ENCODE results near the gene RPP14.
A peak's percentile ranks its signal among the peaks of the same experiment; 100 is the strongest.
"Not testable (repeated sequence)": the region's sequence is repeated elsewhere in the genome, so short reads cannot be mapped to it uniquely, and the experiment has no call there.

Gene RPP14

DNA sequence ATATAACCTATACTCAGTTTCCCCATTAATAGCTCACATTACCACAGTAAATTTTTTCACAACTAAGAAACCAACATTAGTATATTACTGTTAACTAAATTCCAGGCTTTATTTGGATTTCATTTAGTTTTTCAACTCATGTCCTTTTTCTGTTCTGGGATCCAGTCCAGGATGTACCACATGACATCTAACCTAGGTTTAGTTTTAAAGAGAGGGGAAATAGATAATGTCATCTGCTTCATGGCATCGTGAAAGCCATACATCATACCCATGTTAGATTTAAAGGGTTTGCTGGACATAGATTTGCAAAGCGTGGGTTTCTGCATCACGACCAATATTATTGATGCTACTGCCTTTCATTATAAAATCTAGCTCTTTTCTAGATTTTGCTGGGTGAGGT, 33.2 kb upstream of the RPP14 start:
- H3K9me3 ChIP-seq (ENCODE audit: severe bottlenecking) = peaks cover 2% of the 10 kb centered on the region
- no peaks in the 10 kb centered on the region for H3K36me3 ChIP-seq
- H3K27ac ChIP-seq = no peak overlapping the region
- TF ChIP-seq, protein P1, sequence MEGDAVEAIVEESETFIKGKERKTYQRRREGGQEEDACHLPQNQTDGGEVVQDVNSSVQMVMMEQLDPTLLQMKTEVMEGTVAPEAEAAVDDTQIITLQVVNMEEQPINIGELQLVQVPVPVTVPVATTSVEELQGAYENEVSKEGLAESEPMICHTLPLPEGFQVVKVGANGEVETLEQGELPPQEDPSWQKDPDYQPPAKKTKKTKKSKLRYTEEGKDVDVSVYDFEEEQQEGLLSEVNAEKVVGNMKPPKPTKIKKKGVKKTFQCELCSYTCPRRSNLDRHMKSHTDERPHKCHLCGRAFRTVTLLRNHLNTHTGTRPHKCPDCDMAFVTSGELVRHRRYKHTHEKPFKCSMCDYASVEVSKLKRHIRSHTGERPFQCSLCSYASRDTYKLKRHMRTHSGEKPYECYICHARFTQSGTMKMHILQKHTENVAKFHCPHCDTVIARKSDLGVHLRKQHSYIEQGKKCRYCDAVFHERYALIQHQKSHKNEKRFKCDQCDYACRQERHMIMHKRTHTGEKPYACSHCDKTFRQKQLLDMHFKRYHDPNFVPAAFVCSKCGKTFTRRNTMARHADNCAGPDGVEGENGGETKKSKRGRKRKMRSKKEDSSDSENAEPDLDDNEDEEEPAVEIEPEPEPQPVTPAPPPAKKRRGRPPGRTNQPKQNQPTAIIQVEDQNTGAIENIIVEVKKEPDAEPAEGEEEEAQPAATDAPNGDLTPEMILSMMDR (IDR thresholded peaks at IDR 0.05; ENCODE audit: low read depth, low read length) = no peak
- H3K27me3 ChIP-seq (ENCODE audit: insufficient read depth, low read depth, severe bottlenecking) = no peaks in the 10 kb centered on the region
- no peak for DNase-seq
- no peak overlapping the region for H3K4me3 ChIP-seq (ENCODE audit: low read depth, low read length)

DNA sequence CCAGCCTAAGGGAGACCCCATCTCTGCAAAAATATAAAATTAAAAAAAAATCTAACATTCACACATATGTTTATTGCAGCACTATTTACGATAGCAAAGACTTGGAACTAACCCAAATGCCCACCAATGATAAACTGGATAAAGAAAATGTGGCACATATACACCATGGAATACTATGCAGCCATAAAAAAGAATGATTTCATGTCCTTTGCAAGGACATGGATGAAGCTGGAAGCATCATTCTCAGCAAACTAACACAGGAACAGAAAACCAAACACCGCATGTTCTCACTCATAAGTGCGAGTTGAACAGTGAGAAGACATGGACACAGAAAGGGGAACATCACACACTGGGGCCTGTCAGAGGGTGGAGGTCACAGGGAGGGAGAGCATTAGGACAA, 32.7 kb upstream of the RPP14 start:
- not testable (repeated sequence) for DNase-seq; H3K4me3 ChIP-seq (ENCODE audit: low read depth, low read length); H3K27me3 ChIP-seq (ENCODE audit: insufficient read depth, low read depth, severe bottlenecking); H3K36me3 ChIP-seq; H3K9me3 ChIP-seq (ENCODE audit: severe bottlenecking); H3K27ac ChIP-seq

DNA sequence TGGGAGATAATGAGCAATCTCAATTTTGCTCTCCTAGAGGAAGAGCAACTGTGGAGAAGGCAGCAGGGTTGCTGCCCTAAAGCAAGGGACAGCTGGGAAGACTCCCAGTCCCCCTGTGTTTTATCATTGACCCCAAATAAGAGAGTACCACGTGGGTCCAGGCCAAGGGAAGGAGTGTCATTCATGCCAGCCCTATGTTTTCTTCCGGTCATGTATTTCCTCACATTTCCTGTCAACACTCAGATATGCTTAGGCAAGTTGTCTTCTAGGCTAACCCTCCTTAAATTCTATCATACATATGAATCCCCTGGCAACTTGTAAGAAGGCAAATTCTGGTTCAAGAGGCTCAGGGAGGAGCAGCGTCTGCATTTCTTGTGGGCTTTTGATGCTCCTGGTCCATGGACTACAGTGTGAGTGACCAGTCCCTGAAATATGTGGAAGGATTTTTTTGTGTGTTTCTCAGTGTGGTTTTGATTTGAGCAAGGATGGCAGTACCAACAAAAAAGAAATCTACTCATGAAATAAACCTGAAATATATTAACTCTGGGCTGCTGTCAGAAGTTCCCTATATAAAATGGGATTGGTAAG, 31.9 kb upstream of the RPP14 start:
- no peak for DNase-seq
- Histone ChIP-seq H3K27ac (no peak overlapping the region), H3K4me3 (ENCODE audit: low read depth, low read length) (no peak overlapping the region)

GRCh38 chr3:58281069-58281468, 25.0 kb upstream of the RPP14 start:
- DNase-seq = peak; percentile 61
- H3K36me3 ChIP-seq = 0 out of 2 replicates have a peak, but pooled peaks cover 3% of the 10 kb centered on the region
- H3K27ac ChIP-seq = no peak overlapping the region; the same call in 1 of the 2 replicates
- TF ChIP-seq, protein P1 (IDR thresholded peaks at IDR 0.05; ENCODE audit: low read depth, low read length) = no peak
- peaks cover 2% of the 10 kb centered on the region for H3K9me3 ChIP-seq (ENCODE audit: severe bottlenecking)
- H3K27me3 ChIP-seq (ENCODE audit: insufficient read depth, low read depth, severe bottlenecking) = no peaks in the 10 kb centered on the region
- no peak overlapping the region for H3K4me3 ChIP-seq (ENCODE audit: low read depth, low read length)

More for the DNA sequence above, 31.9 kb upstream of the RPP14 start:
- TF ChIP-seq, protein P1 (IDR thresholded peaks at IDR 0.05; ENCODE audit: low read depth, low read length) = no peak
- H3K36me3 ChIP-seq = no peaks in the 10 kb centered on the region
- no peaks in the 10 kb centered on the region for H3K27me3 ChIP-seq (ENCODE audit: insufficient read depth, low read depth, severe bottlenecking)
- peaks cover 2% of the 10 kb centered on the region for H3K9me3 ChIP-seq (ENCODE audit: severe bottlenecking)

- H3K27me3 ChIP-seq (ENCODE audit: insufficient read depth, low read depth, severe bottlenecking) = no peaks in the 10 kb centered on the region
- DNase-seq = no peak
- TF ChIP-seq, protein P1 (IDR thresholded peaks at IDR 0.05; ENCODE audit: low read depth, low read length) = no peak
- H3K9me3 ChIP-seq (ENCODE audit: severe bottlenecking) = no peaks in the 10 kb centered on the region
- H3K36me3 ChIP-seq = peaks cover 3% of the 10 kb centered on the region; the same call in 1 of the 2 replicates
- no peak overlapping the region for H3K4me3 ChIP-seq (ENCODE audit: low read depth, low read length)
- no peak overlapping the region for H3K27ac ChIP-seq
Measured at GRCh38 chr3:58285334-58285733, 20.7 kb upstream of the RPP14 start.

- peaks cover 3% of the 10 kb centered on the region; the same call in 1 of the 2 replicates for H3K36me3 ChIP-seq
- TF ChIP-seq, protein P1 (IDR thresholded peaks at IDR 0.05; ENCODE audit: low read depth, low read length) = no peak
- no peak overlapping the region for H3K4me3 ChIP-seq (ENCODE audit: low read depth, low read length)
- H3K27me3 ChIP-seq (ENCODE audit: insufficient read depth, low read depth, severe bottlenecking) = no peaks in the 10 kb centered on the region
- H3K9me3 ChIP-seq (ENCODE audit: severe bottlenecking) = no peaks in the 10 kb centered on the region
- DNase-seq = no peak
- no peak overlapping the region for H3K27ac ChIP-seq
Measured at GRCh38 chr3:58287354-58287753, 18.7 kb upstream of the RPP14 start.

All from WERI-Rb-1 (cell line).